ENCODE results near the gene ICE2. TPM values are rescaled to one million over a fixed set of nuclear protein-coding genes. Genes with fewer than 3 reads are reported as not detected.

The ICE2 gene
- polyA plus RNA-seq, 3 donors: 10.0 to 27.0 (median 24.8) TPM

- no peak for TF ChIP-seq CTCF (IDR thresholded peaks at IDR 0.05)
- intact Hi-C loops (cut with micrococcal nuclease): no loop called here
- Histone ChIP-seq H3K27ac (ENCODE audit: low read depth in 1 of 2, low read length in 2 of 2) (no peak overlapping the region), H3K79me2 (ENCODE audit: insufficient read depth, low read length) (no peaks in the 10 kb centered on the region), H3K9ac (ENCODE audit: insufficient read depth, low read length, poor library complexity, severe bottlenecking) (no peak overlapping the region), H3K4me2 (replicated peaks; ENCODE audit: extremely low read depth, low read length, poor library complexity, severe bottlenecking) (no peak overlapping the region), H3K36me3 (replicated peaks in 1 of 2; ENCODE audit: control insufficient read depth in 1 of 2, insufficient read depth in 2 of 2, low read length in 2 of 2) (peaks cover 0 to 2% of the 10 kb centered on the region in 2 donors), H3K4me1 (ENCODE audit: control insufficient read depth in 1 of 2, insufficient read depth in 2 of 2, low read length in 2 of 2) (peaks cover 4 to 10% of the 10 kb centered on the region in 2 donors), H2AFZ (ENCODE audit: insufficient read depth, low read depth, low read length, poor library complexity, severe bottlenecking) (no peak overlapping the region), H3K9me3 (replicated peaks in 1 of 2; ENCODE audit: control insufficient read depth in 1 of 2, insufficient read depth in 1 of 2, low read length in 2 of 2) (no peaks in the 10 kb centered on the region), H4K20me1 (ENCODE audit: insufficient read depth, low read length) (no peaks in the 10 kb centered on the region), H3K27me3 (ENCODE audit: control insufficient read depth in 2 of 2, insufficient read depth in 2 of 2, low read length in 2 of 2) (no peaks in the 10 kb centered on the region), H3K4me3 (replicated peaks in 1 of 3; ENCODE audit: low read depth in 2 of 3, low read length in 3 of 3) (no peak overlapping the region)
- Mint-ChIP-seq H3K27ac (no peak overlapping the region), H3K4me1 (peaks cover 9% of the 10 kb centered on the region), H3K36me3 (peaks cover 6 to 16% of the 10 kb centered on the region in 2 donors), H3K27me3 (ENCODE audit: low read depth in 3 of 3) (peaks cover 0 to 2% (median 1%) of the 10 kb centered on the region in 3 donors), H3K9me3 (peaks cover 0 to 2% (median 0%) of the 10 kb centered on the region in 7 donors), H3K4me3 (no peak overlapping the region)
- no peak for DNase-seq
- WGBS (ENCODE audit: insufficient coverage): 100% methylated on average over 3 of the region's 3 CpGs
These were observed 62.5 kb downstream of the ICE2 start for GRCh38 chr15:60416484-60416883.

- Histone ChIP-seq H4K20me1 (ENCODE audit: insufficient read depth, low read length) (no peaks in the 10 kb centered on the region), H3K4me2 (replicated peaks; ENCODE audit: extremely low read depth, low read length, poor library complexity, severe bottlenecking) (no peak overlapping the region), H3K4me1 (ENCODE audit: control insufficient read depth in 1 of 2, insufficient read depth in 2 of 2, low read length in 2 of 2) (peaks cover 10 to 19% of the 10 kb centered on the region in 2 donors), H3K27me3 (ENCODE audit: control insufficient read depth in 2 of 2, insufficient read depth in 2 of 2, low read length in 2 of 2) (no peaks in the 10 kb centered on the region), H3K9me3 (replicated peaks in 1 of 2; ENCODE audit: control insufficient read depth in 1 of 2, insufficient read depth in 1 of 2, low read length in 2 of 2) (no peaks in the 10 kb centered on the region), H3K27ac (ENCODE audit: low read depth in 1 of 2, low read length in 2 of 2) (no peak overlapping the region), H3K36me3 (replicated peaks in 1 of 2; ENCODE audit: control insufficient read depth in 1 of 2, insufficient read depth in 2 of 2, low read length in 2 of 2) (no peaks in the 10 kb centered on the region), H3K79me2 (ENCODE audit: insufficient read depth, low read length) (no peaks in the 10 kb centered on the region), H3K4me3 (replicated peaks in 1 of 3; ENCODE audit: low read depth in 2 of 3, low read length in 3 of 3) (no peak overlapping the region), H2AFZ (ENCODE audit: insufficient read depth, low read depth, low read length, poor library complexity, severe bottlenecking) (no peak overlapping the region), H3K9ac (ENCODE audit: insufficient read depth, low read length, poor library complexity, severe bottlenecking) (no peak overlapping the region)
- H3K4me3 Mint-ChIP-seq: no peak overlapping the region
- no peak for TF ChIP-seq CTCF (IDR thresholded peaks at IDR 0.05)
- 76% methylated on average over 4 of the region's 10 CpGs for WGBS (ENCODE audit: insufficient coverage)
- H3K27me3 Mint-ChIP-seq (ENCODE audit: low read depth in 3 of 3): peaks cover 0 to 4% (median 2%) of the 10 kb centered on the region in 3 donors
- peaks cover 11% of the 10 kb centered on the region for H3K4me1 Mint-ChIP-seq
- no peaks in the 10 kb centered on the region for H3K36me3 Mint-ChIP-seq
- intact Hi-C loops (cut with micrococcal nuclease): no loop called here
- DNase-seq: no peak
- no peak overlapping the region for H3K27ac Mint-ChIP-seq
- H3K9me3 Mint-ChIP-seq: peaks cover 0 to 2% (median 0%) of the 10 kb centered on the region in 7 donors
These were observed 64.8 kb downstream of the ICE2 start for GRCh38 chr15:60414016-60414682.
